Right lobe of liver (tissue), 4 donors: ENCODE measurements around the gene OR8H1.

Experiments
- POLR2A ChIP-seq: fragments of 450-650 bp; IDR thresholded peaks from one replicate; pipeline ENCODE4 v1.6.1; 2017; ENCODE audit warnings: antibody characterized with exemption, mild to moderate bottlenecking
- TF ChIP-seq, protein P1 (sequence below), 4 donors: fragments of 200-600 bp in 3 of 4; fragments of 450-650 bp in 1 of 4; IDR thresholded peaks; one replicate each; pipeline versions ENCODE4 v1.5.1 to v1.8.0; 2016 to 2022; ENCODE audit warnings: antibody characterized with exemption in 4 of 4, mild to moderate bottlenecking in 2 of 4
- donor health status: DM: no; HTN: no; CAD: no.
- donor health status: DM: no; HTN: no; CAD: no.
- donor health status: DM: no; HTN: yes; CAD: no.

DNA sequence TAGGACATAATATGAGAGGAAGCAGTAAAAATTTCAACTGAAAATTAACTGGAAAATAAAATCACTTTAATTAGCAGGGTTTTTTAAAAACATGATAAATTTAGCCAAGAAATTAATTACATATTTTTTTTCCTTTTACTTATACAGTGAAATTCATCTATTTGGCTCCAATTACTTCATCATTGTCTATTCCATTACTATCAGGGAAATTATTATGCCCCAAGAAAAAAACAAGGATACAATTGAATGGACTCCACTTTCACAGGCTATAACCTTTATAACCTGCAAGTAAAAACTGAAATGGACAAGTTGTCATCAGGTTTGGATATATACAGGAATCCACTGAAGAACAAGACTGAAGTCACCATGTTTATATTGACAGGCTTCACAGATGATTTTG lies 40.1 kb downstream of the OR8H1 start, which contains the start of gene OR5T3:
- TF ChIP-seq, protein P1, sequence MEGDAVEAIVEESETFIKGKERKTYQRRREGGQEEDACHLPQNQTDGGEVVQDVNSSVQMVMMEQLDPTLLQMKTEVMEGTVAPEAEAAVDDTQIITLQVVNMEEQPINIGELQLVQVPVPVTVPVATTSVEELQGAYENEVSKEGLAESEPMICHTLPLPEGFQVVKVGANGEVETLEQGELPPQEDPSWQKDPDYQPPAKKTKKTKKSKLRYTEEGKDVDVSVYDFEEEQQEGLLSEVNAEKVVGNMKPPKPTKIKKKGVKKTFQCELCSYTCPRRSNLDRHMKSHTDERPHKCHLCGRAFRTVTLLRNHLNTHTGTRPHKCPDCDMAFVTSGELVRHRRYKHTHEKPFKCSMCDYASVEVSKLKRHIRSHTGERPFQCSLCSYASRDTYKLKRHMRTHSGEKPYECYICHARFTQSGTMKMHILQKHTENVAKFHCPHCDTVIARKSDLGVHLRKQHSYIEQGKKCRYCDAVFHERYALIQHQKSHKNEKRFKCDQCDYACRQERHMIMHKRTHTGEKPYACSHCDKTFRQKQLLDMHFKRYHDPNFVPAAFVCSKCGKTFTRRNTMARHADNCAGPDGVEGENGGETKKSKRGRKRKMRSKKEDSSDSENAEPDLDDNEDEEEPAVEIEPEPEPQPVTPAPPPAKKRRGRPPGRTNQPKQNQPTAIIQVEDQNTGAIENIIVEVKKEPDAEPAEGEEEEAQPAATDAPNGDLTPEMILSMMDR (IDR thresholded peaks at IDR 0.05): no peak
- TF ChIP-seq POLR2A: no peak
